Large intestine (tissue), 3 donors: ENCODE measurements around the gene ABI2. TPM values are rescaled to one million over a fixed set of nuclear protein-coding genes. Genes with fewer than 3 reads are reported as not detected.
"Not testable (repeated sequence)": the region's sequence is repeated elsewhere in the genome, so short reads cannot be mapped to it uniquely, and the experiment has no call there.

Source experiments
- DNase-seq, 2 donors: peaks; one replicate each; pipeline versions ENCODE4 v3.0.0 to v3.0.0-alpha.2; 2013
- H3K27ac ChIP-seq: one replicate; pipeline ENCODE4 v1.5.1; 2013; ENCODE audit warnings: low read length
- H3K27me3 ChIP-seq: 2 replicates; pipeline ENCODE4 v1.6.1; 2013; ENCODE audit warnings: low read length; ENCODE audit not compliant: control insufficient read depth, insufficient read depth
- H3K36me3 ChIP-seq: 2 replicates; pipeline ENCODE4 v1.6.1; 2013; ENCODE audit warnings: low read length; ENCODE audit not compliant: control insufficient read depth, insufficient read depth
- H3K4me1 ChIP-seq: one replicate; pipeline ENCODE4 v1.6.1; 2013; ENCODE audit warnings: low read length; ENCODE audit not compliant: control insufficient read depth, insufficient read depth
- H3K4me3 ChIP-seq: one replicate; pipeline ENCODE4 v1.5.1; 2013; ENCODE audit warnings: low read length
- H3K9me3 ChIP-seq: one replicate; pipeline ENCODE4 v1.6.1; 2013; ENCODE audit warnings: mild to moderate bottlenecking, low read depth, low read length, moderate library complexity; ENCODE audit not compliant: control insufficient read depth
- WGBS: methylation state at CpG from one replicate; pipeline ENCODE4 v1.1.5; 2013; ENCODE audit warnings: low lambda C conversion rate; ENCODE audit not compliant: insufficient coverage; 5-methylcytosine and 5-hydroxymethylcytosine counted together
- polyA plus RNA-seq: library from polyadenylated mRNA; unstranded; fragments of 120-200 nt; gene quantifications from one replicate; pipeline ENCODE4 v1.2.1, GENCODE V29; 2013

Gene ABI2
- polyA plus RNA-seq, 1 donor: 27.7 TPM

DNA sequence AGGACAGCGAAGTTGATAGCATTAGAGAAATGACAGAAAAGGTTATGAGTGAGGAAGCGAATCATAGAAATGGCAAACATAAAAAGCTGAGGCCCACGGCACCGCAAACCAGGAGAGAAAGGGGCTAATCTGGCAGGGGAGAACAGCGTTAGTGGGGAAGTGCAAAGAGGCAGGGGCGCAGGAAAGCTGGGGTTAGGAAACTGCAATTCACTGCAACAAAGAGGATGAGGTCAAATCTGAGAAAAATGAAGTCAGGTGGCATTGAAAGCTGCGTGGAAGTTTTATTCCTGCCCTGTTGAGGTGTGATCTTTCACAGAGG, 653 bp upstream of the ABI2 start:
- 0% methylated on average over 1 of the region's 7 CpGs for WGBS
- Histone ChIP-seq H3K4me3 (peak overlapping the region; percentile 98), H3K27me3 (no peaks in the 10 kb centered on the region), H3K36me3 (no peaks in the 10 kb centered on the region), H3K9me3 (no peaks in the 10 kb centered on the region), H3K4me1 (peaks cover 2% of the 10 kb centered on the region), H3K27ac (peak overlapping the region; percentile 47)
- DNase-seq: no peak

- no CpG with 5 or more reads among the region's 31 CpGs for WGBS
These were observed 756 bp downstream of the ABI2 start for GRCh38 chr2:203328760-203329540.

GRCh38 chr2:203330434-203330833, 2.2 kb downstream of the ABI2 start:
- no peaks in the 10 kb centered on the region for H3K9me3 ChIP-seq
- no peak for DNase-seq
- H3K4me3 ChIP-seq: no peak overlapping the region
- peaks cover 2% of the 10 kb centered on the region for H3K4me1 ChIP-seq
- H3K36me3 ChIP-seq: no peaks in the 10 kb centered on the region
- no peak overlapping the region for H3K27ac ChIP-seq
- H3K27me3 ChIP-seq: no peaks in the 10 kb centered on the region

More at GRCh38 chr2:203328760-203329540, 756 bp downstream of the ABI2 start:
- peak in 1 of 2 donors; percentile 39 for DNase-seq
- Histone ChIP-seq H3K27me3 (no peaks in the 10 kb centered on the region), H3K27ac (peak overlapping the region; percentile 81), H3K9me3 (no peaks in the 10 kb centered on the region), H3K36me3 (no peaks in the 10 kb centered on the region), H3K4me1 (peaks cover 2% of the 10 kb centered on the region), H3K4me3 (peak overlapping the region; percentile 98)

GRCh38 chr2:203338322-203338721, 10.1 kb downstream of the ABI2 start:
- Histone ChIP-seq H3K4me3 (no peak overlapping the region), H3K4me1 (no peaks in the 10 kb centered on the region), H3K27ac (no peak overlapping the region), H3K9me3 (no peaks in the 10 kb centered on the region), H3K27me3 (no peaks in the 10 kb centered on the region), H3K36me3 (peaks cover 2% of the 10 kb centered on the region)
- no CpG with 5 or more reads among the region's 4 CpGs for WGBS
- DNase-seq: no peak

GRCh38 chr2:203340791-203341487, 12.7 kb downstream of the ABI2 start:
- no peak for DNase-seq
- WGBS: 62% methylated on average over 2 of the region's 6 CpGs

DNA sequence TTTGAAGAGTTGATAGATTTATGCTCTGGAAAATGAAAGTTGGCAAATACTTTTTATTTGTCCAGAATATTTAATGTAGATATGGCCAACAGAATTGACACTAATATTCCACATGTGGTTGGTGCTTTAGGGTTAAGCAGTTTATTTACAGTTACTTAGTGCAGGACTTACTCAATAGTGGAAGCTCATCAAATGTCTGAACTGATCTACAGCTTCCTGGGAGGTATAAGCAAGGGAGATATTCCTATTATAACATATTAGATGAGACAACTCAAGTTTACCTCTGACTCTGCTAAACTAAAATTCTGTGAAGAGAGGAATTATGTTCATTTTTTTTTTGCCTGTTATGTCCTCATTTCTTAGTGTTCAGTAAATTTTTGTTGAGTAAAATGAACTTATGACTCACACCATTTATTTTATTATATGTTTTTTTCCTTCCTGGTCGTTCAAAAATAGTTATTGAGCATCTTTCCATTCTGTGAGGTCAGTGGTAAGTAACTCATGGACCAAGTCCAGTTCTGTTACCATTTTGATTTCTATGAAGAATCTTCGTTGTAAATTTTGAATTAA, 13.6 kb downstream of the ABI2 start:
- WGBS: 100% methylated on average over 1 of the region's 2 CpGs
- no peak overlapping the region for H3K4me3 ChIP-seq

More at GRCh38 chr2:203340791-203341487, 12.7 kb downstream of the ABI2 start:
- no peaks in the 10 kb centered on the region for H3K9me3 ChIP-seq
- no peaks in the 10 kb centered on the region for H3K27me3 ChIP-seq
- H3K27ac ChIP-seq: no peak overlapping the region
- no peaks in the 10 kb centered on the region for H3K4me1 ChIP-seq
- H3K36me3 ChIP-seq: peaks cover 7% of the 10 kb centered on the region
- H3K4me3 ChIP-seq: no peak overlapping the region

DNA sequence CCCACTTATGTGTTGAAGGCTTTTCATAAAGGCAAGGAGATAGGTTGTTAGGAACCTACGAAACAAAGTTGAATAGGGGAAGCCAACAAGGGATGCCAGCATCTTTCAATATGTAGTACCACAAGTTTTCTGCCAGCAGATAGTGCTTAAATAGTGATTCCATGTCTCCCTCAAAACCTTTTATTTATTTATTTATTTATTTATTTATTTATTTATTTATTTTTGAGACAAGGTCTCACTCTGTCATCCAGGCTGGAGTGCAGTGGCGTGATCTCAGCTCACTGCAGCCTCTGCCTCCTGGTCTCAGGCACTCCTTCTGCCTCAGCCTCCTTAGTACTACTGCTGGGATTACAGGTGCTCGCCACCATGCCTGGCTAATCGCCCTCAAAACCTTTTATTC, 14.2 kb downstream of the ABI2 start:
- H3K27ac ChIP-seq, DNase-seq, H3K36me3 ChIP-seq, H3K9me3 ChIP-seq, H3K4me3 ChIP-seq, H3K27me3 ChIP-seq, H3K4me1 ChIP-seq: not testable (repeated sequence)
- WGBS: no CpG with 5 or more reads among the region's 4 CpGs

More for the DNA sequence above, 13.6 kb downstream of the ABI2 start:
- H3K36me3 ChIP-seq: peaks cover 7% of the 10 kb centered on the region
- no peaks in the 10 kb centered on the region for H3K4me1 ChIP-seq
- no peak for DNase-seq
- no peaks in the 10 kb centered on the region for H3K9me3 ChIP-seq
- H3K27ac ChIP-seq: no peak overlapping the region
- H3K27me3 ChIP-seq: no peaks in the 10 kb centered on the region

DNA sequence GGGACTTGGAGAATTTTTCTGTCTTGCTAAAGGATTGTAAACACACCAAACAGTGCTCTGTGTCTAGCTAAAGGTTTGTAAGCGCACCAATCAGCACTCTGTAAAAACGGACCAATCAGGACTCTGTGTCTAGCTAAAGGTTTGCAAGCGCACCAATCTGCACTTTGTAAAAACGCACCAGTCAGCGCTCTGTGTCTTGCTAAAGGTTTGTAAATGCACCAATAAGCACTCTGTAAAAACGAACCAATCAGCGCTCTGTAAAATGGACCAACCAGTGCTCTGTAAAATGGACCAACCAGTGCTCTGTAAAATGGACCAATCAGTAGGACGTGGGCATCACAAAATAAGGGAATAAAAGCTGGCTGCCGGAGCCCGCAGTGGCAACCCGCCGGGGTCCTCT, 16.5 kb downstream of the ABI2 start:
- no peak for DNase-seq
- WGBS: 100% methylated on average over 2 of the region's 12 CpGs

DNA sequence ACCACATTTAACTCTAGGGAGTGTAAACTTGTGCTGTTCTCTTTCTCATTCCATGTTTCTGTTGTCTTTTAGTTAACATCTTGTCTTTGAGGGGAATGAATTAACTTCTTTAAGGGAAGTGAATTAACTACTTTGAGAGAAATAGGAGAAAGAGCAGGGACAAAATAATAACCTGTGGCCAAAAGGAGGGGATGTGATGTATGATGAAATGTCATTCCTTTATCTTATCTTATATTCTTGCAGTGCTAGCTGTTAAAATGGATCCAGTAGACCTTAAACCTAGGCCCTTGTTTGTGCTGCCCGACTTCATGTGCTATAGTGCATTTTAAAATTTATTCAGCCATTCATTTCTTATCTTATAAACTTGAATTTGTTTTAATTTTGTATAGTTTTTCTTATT, 18.4 kb downstream of the ABI2 start:
- no CpG with 5 or more reads among the region's 1 CpG for WGBS
- no peak for DNase-seq
- H3K27ac ChIP-seq: no peak overlapping the region
- no peaks in the 10 kb centered on the region for H3K4me1 ChIP-seq
- H3K4me3 ChIP-seq: no peak overlapping the region
- H3K9me3 ChIP-seq: no peaks in the 10 kb centered on the region
- H3K27me3 ChIP-seq: no peaks in the 10 kb centered on the region
- peaks cover 5% of the 10 kb centered on the region for H3K36me3 ChIP-seq

More for the DNA sequence above, 16.5 kb downstream of the ABI2 start:
- Histone ChIP-seq H3K4me1 (no peaks in the 10 kb centered on the region), H3K4me3 (no peak overlapping the region), H3K27me3 (no peaks in the 10 kb centered on the region), H3K9me3 (no peaks in the 10 kb centered on the region), H3K27ac (no peak overlapping the region), H3K36me3 (peaks cover 7% of the 10 kb centered on the region)

DNA sequence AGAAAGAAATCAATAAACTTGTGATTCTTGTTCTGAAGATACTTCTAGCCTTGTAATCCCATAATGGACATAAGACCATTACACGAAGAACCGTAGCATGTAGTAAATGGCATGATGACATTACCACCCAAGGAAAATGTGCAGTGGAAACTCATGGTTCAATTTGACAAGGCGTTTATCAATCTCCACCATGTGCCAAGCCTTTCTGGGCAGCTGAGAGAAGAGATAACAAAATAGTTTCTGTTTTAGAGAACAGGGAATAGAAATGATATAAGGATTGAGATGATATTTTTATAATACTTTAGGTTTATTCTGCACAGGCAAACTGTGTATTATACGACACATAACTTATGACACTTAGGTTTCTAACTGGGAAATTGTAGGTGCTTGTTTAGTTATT, 19.2 kb downstream of the ABI2 start:
- WGBS: no CpG with 5 or more reads among the region's 4 CpGs
- DNase-seq: peak in 1 of 2 donors; percentile 6

More for the DNA sequence above, 19.2 kb downstream of the ABI2 start:
- Histone ChIP-seq H3K9me3 (no peaks in the 10 kb centered on the region), H3K4me1 (no peaks in the 10 kb centered on the region), H3K27ac (no peak overlapping the region), H3K4me3 (no peak overlapping the region), H3K27me3 (no peaks in the 10 kb centered on the region), H3K36me3 (peaks cover 5% of the 10 kb centered on the region)
